ENCODE measurements around the gene ACSS3.
"Not testable (repeated sequence)": the region's sequence is repeated elsewhere in the genome, so short reads cannot be mapped to it uniquely, and the experiment has no call there.

The ACSS3 gene, protein sequence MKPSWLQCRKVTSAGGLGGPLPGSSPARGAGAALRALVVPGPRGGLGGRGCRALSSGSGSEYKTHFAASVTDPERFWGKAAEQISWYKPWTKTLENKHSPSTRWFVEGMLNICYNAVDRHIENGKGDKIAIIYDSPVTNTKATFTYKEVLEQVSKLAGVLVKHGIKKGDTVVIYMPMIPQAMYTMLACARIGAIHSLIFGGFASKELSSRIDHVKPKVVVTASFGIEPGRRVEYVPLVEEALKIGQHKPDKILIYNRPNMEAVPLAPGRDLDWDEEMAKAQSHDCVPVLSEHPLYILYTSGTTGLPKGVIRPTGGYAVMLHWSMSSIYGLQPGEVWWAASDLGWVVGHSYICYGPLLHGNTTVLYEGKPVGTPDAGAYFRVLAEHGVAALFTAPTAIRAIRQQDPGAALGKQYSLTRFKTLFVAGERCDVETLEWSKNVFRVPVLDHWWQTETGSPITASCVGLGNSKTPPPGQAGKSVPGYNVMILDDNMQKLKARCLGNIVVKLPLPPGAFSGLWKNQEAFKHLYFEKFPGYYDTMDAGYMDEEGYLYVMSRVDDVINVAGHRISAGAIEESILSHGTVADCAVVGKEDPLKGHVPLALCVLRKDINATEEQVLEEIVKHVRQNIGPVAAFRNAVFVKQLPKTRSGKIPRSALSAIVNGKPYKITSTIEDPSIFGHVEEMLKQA

DNA sequence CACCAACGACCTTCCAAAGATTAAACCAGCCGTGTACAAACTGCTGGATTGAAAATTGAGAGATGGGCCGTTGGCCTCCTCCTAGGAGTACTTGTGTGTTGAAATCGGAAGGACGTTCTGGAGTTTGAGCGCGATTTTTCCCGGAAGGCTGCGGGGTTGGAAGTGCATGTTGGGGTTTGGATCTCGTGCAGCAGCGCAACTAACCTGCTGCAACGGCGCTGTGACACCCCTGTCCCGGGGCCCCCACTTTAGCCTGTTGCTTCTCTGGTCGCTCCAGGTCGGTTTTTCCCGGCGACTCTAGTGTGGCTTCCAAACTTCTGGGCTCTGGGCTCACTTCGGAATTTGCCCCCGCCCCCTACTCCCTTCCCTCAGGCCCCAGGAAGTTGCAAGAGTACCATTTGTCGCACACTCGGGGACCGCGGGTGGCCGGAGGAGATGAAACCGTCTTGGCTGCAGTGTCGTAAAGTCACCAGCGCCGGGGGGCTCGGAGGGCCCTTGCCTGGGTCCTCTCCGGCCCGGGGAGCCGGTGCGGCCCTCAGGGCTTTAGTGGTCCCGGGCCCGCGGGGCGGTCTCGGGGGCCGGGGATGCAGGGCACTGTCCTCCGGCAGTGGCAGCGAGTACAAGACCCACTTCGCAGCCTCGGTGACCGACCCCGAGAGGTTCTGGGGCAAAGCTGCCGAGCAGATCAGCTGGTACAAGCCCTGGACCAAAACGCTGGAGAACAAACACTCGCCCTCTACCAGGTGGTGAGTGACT is at the start of gene ACSS3:
TSS of gene ACSS3 (plus strand) at position 394 of the 756 bp plus-strand sequence. CDS start at position 436, 42 bp downstream.
- DNase-seq, result no peak

DNA sequence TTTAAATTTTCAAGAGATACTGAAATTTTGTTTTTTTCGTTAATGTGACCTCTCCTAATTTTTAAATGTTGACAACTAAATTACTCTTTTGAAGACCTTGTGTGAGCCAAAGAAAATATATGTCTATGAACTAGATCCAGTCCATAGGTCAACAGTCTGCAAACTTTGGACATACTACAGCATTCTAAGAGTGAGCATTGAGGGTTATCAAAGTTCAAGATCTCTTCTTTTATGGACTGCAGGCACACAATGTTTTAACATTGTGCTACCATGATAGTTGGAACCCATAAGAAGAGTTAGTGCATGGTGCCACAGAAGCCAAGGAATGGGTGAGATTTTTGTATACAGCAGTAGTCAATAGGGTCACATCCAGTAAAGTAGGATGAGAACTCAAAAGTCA is 43.0 kb upstream of the ACSS3 start:
- no peak for DNase-seq

DNA sequence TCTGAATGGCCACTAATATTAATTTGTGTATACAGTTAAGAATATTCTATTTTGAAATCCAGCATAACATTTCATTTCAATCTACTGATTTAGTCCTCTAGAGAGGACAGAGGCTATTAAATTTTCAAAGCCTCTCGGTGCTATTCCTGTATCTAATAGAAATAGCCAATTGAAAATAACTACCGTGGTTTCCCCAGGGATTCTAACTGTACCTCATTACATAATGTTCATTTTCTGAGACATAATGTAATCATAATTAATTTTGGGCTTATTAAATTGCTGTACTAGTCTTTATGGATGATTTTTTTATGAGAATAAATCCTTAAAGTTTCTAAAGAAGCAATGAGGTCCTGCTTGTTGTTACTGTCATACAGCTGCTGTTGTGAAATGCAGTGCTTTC is 38.6 kb upstream of the ACSS3 start:
- no peak for DNase-seq

DNA sequence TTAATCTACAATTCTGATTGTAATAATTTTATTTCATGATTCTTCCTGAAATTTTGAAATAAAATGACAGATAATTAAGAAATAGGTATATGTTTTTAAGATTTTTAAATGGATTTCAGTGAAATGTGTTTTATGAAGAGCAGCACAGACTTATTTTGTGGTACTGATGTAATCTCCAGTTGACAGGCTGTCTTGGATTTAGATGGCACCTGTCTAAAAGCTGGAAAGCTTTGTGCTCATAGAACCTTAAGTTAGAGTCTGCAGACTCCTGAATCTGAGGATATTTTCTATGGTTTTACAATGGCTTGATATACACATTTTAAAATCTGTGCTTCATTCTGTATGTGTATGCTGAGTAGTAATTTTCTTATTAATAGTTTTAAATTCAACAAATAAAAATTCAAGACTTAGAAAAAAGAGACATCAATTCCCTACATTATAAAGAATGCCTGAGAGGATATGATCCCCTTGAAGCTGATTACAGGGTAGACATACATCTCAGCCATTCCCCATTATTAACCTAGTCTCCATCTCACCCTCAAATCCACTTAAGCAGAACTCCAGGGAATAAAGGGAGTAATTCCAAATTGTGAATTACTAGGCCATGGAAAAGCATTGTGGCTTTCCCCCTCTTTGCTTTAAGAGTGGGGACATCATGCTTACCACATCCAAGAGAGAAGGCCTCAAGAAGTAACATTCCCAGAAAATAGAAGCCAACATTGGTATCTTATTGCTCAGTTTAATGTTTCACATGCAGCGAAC is 33.7 kb upstream of the ACSS3 start:
- no peak for DNase-seq

DNA sequence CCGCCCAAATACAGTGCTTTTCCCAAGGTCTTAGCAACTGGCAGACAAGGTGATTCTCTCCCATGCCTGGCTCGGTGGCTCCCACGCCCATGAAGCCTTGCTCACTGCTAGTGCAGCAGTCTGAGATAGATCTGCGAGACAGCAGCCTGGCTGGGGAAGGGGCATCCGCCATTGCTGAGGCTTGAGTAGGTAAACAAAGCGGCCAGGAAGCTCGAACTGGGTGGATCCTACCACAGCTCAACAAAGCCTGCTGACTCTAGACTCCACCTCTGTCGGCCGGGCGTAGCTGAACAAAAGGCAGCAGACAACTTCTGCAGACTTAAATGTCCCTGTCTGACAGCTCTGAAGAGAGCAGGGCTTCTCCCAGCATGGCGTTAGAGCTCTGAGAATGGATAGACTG is 12.9 kb upstream of the ACSS3 start:
- DNase-seq, result not testable (repeated sequence)

DNA sequence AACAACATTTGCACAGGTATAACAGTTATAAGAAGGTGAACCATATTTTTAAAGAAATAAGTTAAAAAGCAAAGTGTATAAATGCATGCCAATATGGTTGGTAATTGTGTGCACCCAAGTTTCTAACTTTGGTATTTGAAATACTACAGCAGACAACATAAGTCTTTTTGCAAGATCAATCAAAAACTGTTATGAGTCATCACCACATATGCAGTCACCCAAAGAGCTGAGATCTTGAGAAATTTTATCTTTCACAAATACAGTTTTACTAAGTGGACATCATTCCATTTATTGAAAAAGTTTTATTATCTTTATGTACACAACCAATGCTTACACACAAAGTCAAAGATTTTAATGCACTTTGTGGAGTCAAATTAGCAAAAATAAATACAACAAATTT is 7.0 kb upstream of the ACSS3 start:
- no peak for DNase-seq

DNA sequence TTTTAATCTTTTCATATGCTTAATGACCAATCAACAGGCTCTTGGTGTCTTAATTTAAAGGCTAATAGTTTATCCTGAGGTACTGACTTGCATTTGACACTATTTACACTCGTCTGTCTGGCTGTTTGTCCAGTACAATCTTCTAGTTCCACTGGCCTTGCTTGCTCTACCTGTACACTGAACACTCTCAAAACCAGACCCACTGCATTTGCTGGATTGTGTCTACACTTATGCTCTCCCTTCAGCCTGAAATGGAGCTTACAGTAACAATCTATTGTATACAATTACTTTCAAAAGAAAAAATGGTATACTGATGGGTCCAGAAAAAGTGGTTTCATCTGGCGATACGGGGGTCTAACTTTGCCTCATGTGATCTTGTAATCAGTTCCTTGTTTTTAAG is 2.3 kb upstream of the ACSS3 start:
- no peak for DNase-seq

DNA sequence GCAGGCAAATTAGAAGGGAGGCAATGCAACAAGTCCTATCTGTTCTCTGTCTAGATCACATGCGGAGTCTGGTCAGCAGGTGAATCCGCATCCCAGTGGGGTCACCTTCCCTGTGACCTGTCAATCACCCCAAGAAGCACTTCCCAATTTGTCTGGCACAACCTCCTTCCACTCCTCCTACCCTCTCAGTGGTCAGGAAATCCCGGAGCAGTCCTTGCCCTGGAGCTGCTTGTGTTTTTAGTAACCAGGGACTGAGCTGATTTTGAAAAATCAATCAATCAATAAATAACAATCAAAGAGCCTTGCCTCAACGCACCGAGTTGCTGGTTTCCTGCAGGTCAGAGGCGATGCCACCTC is 572 bp upstream of the ACSS3 start:
- DNase-seq, result no peak

DNA sequence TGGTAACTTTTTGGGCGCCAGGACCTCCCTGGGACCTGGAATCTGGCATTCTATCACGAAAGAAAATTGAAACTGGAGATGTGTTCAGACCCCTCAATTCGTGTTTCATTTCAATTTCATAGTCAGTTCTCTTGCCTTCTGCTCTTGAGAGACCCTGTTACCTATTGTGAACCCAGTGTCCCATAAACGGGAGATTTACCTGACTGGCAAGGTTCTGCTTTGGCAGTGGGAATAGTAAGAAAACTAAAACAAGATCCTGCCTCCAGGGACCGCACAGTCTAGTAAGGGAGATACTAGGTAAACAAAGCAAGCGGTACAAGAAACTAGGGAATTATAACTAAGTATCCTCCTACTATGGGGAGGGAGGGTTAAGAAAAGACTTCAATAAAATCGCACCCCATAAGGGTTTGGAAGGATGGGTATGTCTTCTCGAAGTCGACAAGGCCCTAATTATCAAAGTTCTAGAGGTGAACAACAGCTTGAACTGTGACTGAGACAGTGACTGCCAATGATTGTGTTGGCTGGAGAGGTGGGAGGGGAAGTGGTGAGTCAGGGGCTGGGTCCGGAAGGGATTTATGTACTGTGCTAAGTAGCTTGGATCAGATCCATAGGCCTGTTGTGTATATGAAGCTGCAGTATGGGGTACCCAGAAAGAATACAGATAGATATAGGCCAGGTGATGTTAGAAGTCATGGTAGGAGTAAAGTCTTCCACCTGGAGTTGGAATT is 754 bp downstream of the ACSS3 start:
- DNase-seq, result no peak

DNA sequence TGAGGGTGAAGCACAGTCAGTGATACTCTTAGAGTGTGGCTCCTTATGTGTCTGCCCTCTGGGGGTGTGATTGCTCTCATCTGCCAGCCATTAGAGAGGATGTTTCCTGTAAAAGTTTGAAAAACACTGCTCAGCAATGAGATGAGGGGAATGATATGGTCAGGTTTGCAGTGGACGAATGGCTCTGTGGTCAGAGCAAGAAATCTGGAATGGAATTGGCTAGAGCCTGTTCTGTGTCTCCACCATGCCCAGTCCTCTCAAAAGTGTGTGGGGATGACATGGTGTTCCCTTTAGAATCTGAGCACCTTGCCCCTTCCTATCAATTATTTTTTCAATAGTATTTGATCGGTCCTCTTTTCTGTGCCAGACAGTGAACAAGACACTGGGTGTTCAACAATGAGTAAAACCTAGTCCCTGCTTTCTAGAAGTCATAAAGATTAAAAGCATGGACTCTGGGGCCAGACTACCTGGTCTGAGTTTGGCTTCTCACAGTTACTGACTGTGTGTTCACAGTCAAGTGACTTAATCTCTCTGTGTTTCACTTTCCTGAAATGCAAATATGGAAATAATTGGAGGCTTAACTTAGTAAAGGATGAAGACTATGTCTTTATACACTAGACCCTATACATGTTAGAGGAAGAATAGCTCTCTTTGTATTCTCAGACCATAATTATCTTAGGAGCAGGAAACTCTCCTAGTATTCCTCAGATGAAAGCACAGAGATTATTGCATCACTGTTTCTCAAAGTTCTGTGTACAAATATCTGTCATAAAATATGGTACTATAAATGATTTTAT is 1.6 kb downstream of the ACSS3 start:
- DNase-seq, result no peak

DNA sequence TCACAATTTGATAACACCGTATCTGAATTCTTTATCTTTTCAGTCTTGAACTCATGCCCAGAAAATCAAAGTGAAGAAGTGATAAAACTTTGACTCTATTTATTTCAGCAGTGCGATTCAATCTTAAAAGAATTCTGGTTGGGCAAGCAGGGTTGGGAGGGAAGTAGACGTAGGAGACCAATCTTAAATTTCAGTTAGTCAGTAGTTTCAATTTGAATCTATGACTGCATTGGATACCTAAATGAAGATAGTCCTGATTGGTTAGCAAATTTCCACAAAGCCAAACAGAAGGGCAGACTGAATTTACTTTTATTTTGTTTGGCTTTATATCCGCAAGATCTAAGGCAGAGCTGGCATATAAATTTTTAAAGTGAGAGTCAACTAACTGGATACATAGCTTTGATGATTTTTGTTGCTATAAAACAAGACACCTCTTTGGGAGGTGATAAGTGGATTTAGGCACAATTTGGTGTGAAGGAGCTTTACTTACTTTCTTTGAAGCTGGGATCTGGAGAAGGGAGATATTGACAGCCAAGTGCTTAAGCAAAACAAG is 2.6 kb downstream of the ACSS3 start:
- no peak for DNase-seq

DNA sequence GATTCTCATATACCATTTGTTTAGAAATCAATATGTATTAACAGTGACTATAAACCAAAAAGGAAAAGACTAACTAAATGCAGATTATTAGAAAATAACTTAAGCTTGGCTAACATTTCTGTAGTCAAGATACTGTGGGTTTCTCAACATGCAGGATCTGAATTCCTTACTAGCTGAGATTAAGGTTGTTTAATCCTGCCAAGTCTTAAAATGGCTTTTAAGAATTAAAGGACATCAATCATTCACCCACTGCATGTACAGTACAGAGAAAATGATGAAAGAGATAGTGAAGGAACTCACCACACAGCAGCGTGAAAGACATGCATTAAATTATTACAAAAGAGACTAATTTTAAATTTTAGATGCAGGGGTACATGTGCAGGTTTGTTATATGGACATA is 3.8 kb downstream of the ACSS3 start:
- no peak for DNase-seq

DNA sequence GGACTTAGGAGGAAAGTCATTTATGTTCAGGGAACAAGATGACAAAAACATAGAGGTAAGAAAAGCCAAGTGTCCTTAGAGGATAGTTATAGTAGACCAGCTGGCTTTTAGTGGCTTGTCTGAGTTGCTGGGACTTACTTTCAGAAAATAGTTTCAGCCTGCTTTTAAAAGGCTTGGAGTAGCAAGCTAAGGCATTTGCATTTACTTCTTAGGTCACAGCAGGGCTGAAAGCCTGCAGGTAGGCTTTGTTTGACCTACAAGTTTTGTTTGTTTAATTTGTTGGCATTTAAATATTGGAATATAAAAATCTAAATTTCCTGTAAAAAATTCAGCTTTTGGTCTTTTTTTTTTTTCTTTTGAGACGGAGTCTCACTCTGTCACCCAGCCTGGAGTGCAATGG is 5.1 kb downstream of the ACSS3 start:
- DNase-seq, result no peak

DNA sequence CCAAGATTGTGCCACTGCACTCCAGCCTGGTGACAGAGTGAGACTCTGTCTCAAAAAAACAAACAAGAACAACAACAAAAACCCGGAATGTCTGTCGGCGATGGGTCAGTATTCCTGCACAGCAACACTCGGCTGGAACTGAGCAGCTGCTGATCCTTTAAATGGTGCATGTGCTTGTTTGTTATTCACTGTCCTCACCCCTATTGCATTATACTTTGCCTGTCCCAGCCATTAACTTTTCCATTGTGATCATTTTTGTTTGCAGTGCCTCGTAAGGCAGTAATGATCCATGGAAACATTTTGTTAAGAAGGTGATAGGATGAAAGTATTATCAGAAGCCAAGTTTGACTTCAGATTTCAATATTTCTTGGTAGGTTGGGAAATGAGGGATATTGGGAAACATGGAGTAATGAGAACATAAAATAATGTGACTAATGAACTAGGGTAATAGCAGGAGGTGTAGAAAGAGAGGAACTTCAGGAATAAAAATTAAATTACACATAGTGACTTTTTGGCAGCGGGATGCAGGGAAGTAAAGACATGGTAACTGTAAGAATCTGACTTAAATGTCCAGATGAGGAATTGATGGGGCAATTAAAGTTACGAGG is 6.1 kb downstream of the ACSS3 start:
- no peak for DNase-seq

DNA sequence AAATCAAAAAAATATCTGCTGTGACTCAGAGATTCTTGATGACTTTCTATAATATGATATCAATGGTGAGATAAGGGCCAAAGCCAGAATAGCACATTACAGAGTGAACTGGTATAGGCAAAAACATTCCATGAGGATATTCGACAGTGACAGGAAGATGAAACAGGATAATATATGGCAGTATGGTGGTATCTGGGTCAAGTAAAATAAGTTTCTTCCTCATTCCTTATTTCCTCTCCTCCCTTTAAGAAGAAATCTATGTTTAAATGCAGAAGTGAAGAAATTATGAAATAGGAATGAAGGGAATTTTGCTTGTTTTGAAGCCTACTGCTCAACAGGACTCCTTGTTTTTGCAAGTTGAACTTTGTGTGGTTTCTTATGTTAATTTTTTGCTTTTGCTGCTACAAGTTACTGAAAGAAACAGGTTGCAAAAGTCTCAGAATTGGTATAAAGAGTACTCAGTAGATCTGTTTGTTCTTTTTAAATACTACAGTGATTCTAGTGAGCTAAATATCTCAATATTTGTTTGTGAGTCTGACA is 7.0 kb downstream of the ACSS3 start:
- DNase-seq, result no peak

DNA sequence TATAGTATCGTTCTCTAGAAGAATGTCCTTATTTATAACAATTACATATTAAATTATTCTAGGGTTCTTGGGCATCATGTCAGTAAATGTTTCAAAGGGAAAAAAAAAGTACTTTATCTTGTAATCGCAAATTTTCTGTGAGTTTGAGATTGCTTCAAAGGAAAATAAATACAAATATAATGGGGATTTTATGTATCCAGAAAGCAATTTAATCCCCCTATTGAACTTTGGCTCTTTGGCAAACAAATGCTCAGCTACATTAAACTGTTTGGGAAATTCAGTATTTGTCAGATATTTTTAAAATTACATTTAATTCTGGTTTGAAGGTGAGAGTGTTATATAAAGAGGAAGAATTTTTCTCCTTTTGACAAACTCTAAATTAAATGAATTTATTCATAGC is 8.0 kb downstream of the ACSS3 start:
- DNase-seq, result no peak

DNA sequence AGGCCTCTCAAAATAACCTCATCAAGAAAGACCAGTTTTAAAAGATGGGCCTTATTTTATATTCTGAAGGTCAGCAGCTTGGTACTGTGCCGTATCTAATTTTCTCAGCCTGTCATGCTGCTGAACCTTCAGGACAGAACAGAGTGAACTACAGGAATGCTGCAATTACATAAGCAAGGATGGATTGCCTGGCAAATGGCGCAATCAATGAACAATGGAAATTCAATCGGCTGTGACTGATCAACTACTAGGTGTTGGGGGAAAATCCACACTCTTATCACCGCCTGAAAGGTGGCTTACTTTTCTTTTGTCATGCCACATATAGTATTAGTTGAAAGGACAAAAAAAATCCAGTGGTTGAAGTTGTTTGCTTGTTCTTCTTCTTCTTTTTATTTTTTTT is 8.5 kb downstream of the ACSS3 start:
- no peak for DNase-seq

DNA sequence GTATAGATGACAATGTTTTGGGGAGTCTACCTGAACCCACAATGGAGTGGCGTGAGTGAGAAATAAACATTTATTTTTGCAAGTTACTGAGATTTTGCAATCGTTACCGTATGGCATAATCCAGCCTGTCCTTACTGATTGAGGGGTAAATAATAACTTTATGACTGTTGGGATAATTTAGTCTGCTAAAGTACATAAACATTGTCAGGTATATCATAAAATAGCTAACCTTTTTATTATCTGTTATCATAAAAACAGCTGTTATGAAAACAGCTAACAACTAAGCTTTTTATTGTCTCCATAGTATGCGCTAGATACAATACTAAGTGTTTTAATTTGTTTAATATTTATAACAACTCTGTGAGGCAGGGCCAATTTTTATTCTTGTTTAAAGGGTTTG is 10.3 kb downstream of the ACSS3 start:
- DNase-seq, result no peak

DNA sequence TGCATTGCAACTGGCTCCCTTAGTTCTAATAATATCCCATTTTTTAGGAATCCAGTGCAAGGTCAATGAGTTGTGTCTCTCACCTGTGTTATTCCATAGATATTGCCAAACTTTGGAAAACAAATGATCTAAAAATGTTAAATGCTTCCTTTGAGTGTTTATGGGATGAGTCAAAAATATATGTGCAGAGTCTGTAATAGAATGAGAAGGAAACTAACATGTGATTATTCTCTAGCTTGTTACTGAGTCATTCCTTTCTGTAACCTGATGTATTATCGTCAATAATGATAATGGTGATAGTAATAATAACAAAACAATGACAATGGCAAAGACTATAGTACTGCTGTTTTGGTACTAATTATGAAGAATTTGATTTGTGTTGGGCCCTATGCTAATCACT is 11.5 kb downstream of the ACSS3 start:
- DNase-seq, result no peak

DNA sequence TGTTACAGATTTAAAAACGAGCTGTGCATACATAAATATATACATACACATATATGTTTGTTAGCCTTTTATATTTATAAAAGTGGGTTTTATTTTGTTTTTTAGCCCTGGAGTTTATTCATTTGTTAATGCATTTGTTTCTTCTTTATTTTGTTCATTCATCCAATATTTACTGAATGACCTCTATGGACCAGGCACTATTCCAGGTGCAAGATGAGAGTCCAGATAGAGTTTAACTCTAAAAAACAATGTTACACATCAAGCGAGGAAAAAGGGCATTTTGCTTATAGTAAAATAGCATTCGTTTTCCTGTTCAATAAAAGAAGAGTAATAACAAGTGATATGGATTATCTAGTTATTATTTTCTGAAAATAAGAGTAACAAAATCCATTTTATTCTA is 14.2 kb downstream of the ACSS3 start:
- DNase-seq, result no peak
